Endometrial microvascular endothelial cells (primary cell): Measurements from ENCODE around the gene FYTTD1. TPM values are rescaled to one million over a fixed set of nuclear protein-coding genes. Genes with fewer than 3 reads are reported as not detected.

ENCODE experiments used
- in situ Hi-C: cut with HindIII; loops from 2 replicates; pipeline ENCODE4 v1.10.0; 2017; ENCODE audit warnings: low sequenced_read_pairs, low pct_unique_long_range_greater_than_20kb; ENCODE audit errors: inconsistent ontology term
- total RNA-seq: library from RNA; depleted of rRNA; stranded (reverse); fragments of >200 nt; gene quantifications from one replicate; pipeline ENCODE4 v1.2.3, GENCODE V29; 2015; ENCODE audit errors: inconsistent ontology term

FYTTD1 gene
- total RNA-seq, 1 donor from 2014 or later = 53.4 TPM

DNA sequence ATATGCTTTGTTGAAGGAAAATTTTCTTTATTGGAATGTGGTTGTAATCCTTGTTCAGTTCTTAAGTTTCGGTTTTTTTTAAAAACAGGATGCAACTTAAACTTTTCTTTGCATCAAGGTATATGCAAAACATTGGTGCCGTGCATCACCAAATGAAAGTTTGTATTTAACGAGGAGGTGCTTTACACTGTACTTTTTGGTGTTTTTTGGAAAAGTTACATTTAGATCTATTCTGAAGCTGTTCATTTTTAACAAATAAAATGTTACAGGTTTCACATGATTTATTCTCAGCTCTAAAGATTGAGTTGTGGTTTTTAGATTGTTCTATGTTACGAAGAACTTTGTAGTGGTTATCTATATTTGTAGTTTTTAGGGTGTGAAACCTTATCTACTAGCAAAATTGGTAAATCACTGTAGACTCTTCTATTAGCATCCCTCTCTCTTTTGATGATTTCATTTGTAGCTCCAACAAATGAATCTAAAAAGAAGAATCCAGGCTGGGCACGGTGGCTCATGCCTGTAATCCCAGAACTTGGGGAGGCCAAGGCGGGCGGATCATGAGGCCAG, 34.4 kb downstream of the FYTTD1 start:
- in situ Hi-C loops = no loop called here

GRCh38 chr3:197787412-197787811, 37.7 kb downstream of the FYTTD1 start:
- in situ Hi-C loops = no loop called here

- in situ Hi-C loops = no loop called here
Measured at GRCh38 chr3:197789309-197789708, 39.6 kb downstream of the FYTTD1 start.

DNA sequence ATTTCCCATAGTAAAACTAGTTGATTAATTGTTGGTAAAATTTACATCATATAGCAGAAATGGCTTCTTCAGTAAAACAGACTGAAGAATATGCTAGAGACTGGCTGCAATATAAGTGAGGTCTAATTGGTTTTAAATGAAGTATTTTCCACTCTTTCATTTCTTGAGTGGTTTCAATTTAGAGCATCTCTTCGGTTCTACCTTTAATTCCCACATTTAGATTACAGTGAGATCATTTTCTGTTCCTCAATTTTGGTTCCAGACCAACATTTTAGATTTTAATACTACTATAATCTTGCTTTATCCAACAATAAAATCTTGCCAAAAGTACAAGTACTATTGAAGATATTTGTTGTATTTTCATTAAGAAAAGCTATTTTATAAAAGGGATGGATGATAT, 40.4 kb downstream of the FYTTD1 start:
- in situ Hi-C loops = no loop called here

DNA sequence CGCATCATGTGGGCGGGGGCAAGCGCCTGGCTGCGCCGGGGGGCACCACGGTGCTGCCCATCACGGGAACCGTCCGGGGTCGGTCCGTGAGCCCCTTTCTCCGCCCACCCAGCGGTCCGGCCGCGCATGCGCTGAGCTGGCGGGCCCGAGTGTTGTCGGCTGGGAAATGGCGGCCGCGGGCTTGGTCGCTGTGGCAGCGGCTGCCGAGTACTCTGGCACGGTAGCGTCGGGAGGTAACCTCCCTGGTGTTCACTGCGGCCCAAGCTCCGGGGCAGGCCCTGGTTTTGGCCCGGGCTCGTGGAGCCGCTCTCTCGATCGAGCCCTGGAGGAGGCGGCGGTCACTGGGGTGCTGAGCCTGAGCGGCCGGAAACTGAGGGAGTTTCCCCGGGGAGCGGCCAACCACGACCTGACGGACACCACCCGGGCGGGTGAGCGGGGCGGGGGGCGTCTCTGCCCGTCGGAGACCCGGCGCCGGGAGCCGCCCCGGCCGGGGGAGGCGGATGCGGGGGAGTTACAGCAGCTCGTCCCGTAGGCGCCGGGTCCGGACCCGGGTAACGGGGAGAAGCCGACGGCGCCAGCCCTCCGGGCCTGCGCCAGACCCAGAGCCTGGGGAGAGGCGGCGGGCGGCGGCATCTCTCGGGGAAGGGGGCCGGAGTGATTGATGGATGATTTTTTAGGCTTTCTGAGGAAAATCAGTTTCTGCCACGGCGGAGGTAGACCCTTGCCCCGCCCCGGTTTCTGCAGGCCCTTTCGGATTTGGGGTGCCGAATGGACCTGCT, 41.6 kb downstream of the FYTTD1 start, which contains the start of gene LRCH3:
Gene LRCH3 (plus strand): TSS at position 142 of the 779 bp plus-strand sequence. CDS start 25 bp downstream, at position 167.
- in situ Hi-C loops = no loop called here

DNA sequence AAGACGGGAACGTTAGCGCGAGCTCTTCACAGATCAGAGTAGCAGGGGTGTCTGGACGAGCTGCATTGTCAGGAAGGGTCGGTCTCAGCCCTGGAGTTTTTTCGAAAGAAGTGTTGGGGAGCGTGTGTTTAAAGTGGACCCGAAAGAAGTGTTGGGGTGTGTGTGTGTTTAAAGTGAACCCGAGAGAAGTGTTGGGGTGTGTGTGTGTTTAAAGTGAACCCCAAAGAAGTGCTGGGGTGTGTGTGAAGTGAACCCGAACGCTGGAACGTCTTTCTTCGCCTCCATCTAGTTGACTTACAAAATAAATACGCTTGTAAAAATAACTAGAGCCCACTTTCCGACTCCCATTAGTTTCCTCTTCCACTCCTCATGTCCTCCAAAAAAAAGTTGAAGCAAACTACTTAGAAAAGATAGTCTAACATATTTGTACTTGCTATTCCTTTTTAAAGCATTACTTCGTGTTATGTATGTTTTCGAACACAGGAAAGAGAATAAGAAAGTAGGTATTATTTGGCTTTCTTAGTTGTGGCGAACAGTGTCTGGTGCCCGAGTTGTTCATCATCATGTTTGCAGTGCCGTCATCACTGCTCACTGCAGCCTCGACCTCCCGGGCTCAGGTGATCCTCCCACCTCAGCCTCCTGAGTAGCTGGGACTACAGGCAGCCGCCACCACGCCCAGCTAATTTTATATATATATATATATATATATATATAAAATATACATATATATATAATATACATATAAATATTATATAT, 42.4 kb downstream of the FYTTD1 start:
- in situ Hi-C loops = no loop called here

DNA sequence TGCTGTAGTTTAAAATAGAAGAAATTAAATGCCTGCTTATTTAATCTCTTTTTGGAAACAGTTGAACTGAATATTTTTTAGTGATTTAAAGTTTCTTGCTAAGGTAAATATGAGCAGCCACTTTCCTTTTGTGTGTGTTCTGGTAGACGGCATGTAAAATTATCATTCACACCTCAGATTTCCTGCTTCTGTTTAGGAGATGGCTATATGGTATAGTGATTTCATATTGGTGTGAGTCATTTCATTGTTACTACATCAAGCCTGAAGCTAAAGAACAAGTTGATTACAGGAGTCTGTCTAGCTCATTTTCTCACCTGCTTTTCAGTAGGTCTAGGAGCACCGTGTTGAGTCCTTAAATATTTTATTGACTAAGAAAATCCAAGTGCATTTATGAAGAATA, 43.6 kb downstream of the FYTTD1 start:
- in situ Hi-C loops = no loop called here

GRCh38 chr3:197794115-197794514, 44.4 kb downstream of the FYTTD1 start:
- in situ Hi-C loops = no loop called here

DNA sequence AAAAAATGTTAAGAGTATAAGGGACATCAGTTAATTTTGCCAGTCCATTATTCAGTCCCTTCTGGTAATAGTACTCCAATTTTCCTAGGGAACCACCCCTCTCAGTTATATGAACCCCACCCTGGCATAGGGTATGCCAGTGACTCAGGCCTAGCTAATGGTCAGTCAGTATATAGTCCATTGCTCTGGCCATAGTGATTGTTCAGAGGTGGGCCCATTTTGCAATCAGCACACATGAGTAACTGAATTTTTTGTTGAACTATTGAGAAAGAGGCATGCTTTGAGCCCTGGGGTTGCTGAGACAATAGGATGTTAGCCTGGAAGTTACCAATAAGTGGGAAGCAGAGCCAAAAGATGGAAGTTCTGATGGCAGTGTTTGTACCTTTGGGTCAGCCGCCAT, 45.5 kb downstream of the FYTTD1 start:
- in situ Hi-C loops = no loop called here

DNA sequence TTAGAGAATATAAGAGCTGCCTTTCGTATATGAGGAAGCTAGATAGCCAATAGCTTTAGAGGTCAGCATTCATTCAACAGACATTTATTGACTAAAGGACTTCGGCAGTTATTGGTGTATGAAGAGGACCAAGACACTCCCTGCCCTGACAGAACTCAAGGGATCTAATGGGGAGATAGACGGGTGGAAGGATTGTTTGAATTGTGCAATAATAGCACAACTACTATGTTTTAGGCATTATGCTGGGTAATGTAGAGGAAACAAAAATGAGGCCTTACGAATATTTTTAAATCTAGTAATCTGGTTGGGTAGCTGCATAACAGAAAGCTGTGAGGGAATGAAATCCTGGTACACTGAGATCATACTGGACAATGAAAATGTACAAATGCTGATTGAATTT, 46.4 kb downstream of the FYTTD1 start:
- in situ Hi-C loops = no loop called here

GRCh38 chr3:197798863-197799262, 49.2 kb downstream of the FYTTD1 start:
- in situ Hi-C loops = no loop called here

DNA sequence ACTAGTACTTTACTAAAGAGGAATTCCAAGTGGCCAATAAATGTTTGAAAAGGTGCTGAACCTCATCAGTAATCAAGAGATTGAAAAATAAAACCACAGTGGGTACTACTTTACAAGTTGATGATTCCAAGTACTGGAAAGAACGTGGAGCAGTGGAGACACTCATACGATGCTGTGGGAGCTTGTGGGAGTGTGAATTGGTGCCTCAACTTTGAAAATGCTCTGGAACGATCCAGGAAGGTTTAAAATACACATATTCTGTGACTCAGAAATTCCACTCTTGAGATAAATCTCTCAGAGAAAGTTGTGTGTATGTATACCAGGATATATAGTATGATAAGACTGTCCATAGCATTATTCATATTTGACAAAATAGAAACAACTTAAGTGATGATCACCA, 50.7 kb downstream of the FYTTD1 start:
- in situ Hi-C loops = no loop called here

GRCh38 chr3:197801891-197802778, 52.5 kb downstream of the FYTTD1 start:
- in situ Hi-C loops = no loop called here

- in situ Hi-C loops = no loop called here
Measured at GRCh38 chr3:197802779-197803459, 53.2 kb downstream of the FYTTD1 start.

GRCh38 chr3:197804511-197804910, 54.8 kb downstream of the FYTTD1 start:
- in situ Hi-C loops = no loop called here

DNA sequence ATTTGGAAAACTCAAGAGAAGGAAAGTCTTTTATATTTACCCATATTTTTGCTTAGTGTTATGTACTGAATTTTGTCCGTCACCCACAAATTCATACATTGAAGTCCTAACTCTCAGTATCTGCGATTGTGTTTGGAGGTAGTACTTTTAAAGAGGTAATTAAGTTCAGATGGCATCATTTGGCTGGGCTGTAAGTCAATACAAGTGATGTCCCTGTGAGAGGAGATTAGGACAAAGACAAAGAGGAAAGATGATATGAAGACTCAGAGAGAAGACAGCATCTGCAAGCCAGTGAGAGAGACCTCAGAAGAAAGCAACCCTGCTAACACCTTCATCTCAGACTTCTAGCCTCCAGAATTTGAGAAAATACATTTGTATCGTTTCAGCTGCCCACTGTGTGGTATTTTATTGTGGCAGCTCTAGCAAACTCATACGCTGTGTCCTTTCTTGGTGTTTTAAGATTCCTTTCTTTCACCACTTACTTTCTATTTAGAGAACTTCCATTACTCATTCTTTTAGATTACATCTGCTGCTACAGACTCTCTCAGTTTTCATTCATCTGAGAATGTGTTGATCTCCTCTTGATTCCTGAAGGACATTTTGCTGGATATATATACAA, 58.4 kb downstream of the FYTTD1 start:
- in situ Hi-C loops = no loop called here

DNA sequence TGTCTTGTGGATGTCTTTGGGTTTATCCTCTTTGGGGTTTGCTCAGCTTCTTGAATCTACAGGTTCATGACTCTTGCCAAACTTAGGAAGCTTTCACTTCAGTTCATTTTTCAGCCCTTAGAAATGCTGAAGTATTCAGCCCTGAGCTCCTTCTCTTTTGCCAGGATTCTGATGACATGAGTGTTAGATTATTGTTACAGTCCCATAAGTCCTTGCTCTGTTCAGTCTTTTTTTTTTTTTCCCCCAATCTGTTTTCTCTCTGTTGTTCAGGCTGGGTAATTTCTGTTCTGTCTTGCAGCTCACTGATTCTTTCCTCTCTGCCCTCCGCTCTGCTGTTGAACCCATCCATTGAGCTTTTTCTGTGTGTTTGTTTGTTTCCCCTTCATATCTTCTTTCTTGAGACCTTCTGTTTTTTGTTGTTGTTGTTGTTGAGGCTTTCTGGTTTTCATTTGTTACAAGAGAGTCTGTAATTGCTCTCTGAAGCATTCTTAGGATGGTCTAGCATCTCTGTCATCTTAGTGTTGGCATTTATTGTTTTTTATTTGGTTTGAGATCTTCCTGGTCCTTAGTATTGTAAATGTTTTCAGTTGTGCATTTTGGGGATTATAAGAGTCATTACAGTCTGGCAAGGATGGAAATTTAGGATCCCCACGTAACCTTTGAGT, 59.8 kb downstream of the FYTTD1 start:
- in situ Hi-C loops = no loop called here

DNA sequence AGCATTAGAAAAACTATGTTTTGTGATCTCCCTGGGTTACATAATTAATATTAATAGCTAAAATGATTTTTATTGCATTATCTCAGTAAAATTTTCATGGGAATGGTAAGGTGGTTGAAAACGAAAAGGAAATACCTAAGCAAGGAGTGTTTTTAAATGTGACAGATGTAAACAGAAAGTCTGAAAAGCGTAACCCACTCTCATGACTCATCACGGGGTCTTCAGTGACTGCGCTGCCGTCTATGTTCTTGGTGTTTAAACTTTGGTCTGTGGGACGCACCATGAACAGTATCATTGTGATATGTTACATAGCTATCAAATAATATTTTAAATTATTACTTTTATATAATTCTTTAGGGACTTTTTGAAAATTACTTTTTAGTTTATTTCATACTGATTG, 61.2 kb downstream of the FYTTD1 start:
- in situ Hi-C loops = no loop called here
